Suppressor macrophage (primary cell): ENCODE results near the gene SLC16A12.
A peak's percentile ranks its signal among the peaks of the same experiment; 100 is the strongest.
"Not testable (repeated sequence)": the region's sequence is repeated elsewhere in the genome, so short reads cannot be mapped to it uniquely, and the experiment has no call there.

Source experiments
- DNase-seq, 4 experiments: peaks; one replicate each; pipeline ENCODE4 v3.0.0-alpha.2; 2020 to 2022

The SLC16A12 gene

GRCh38 chr10:89468191-89468965 lies 67.0 kb downstream of the SLC16A12 start:
- no peak for DNase-seq

GRCh38 chr10:89466599-89467035 lies 68.8 kb downstream of the SLC16A12 start:
- peak; percentile 24 to 70 (median 68) for DNase-seq

- DNase-seq: no peak
These were observed 70.2 kb downstream of the SLC16A12 start for GRCh38 chr10:89465196-89465595.

- no peak for DNase-seq
These were observed 71.4 kb downstream of the SLC16A12 start for GRCh38 chr10:89463846-89464537.

GRCh38 chr10:89458784-89459183 lies 76.6 kb downstream of the SLC16A12 start:
- DNase-seq: no peak

GRCh38 chr10:89458291-89458690 lies 77.1 kb downstream of the SLC16A12 start:
- DNase-seq: no peak

- peak in 2 of 4 experiments; percentile 17 to 25 for DNase-seq
These were observed 80.6 kb downstream of the SLC16A12 start for GRCh38 chr10:89454561-89455347.

- DNase-seq: no peak
These were observed 83.2 kb downstream of the SLC16A12 start for GRCh38 chr10:89452193-89452592.

GRCh38 chr10:89450901-89451300 lies 84.5 kb downstream of the SLC16A12 start:
- DNase-seq: no peak

- DNase-seq: not testable (repeated sequence)
These were observed 90.6 kb downstream of the SLC16A12 start for GRCh38 chr10:89444819-89445218.

GRCh38 chr10:89442289-89442688 lies 93.1 kb downstream of the SLC16A12 start:
- DNase-seq: no peak

GRCh38 chr10:89440226-89441009 lies 95.0 kb downstream of the SLC16A12 start:
- DNase-seq: no peak

GRCh38 chr10:89438525-89438924 lies 96.9 kb downstream of the SLC16A12 start:
- no peak for DNase-seq

- no peak for DNase-seq
These were observed 103.4 kb downstream of the SLC16A12 start for GRCh38 chr10:89431977-89432376.

- DNase-seq: no peak
These were observed 106.5 kb downstream of the SLC16A12 start for GRCh38 chr10:89428877-89429276.

GRCh38 chr10:89427629-89428028 lies 107.8 kb downstream of the SLC16A12 start:
- DNase-seq: no peak

GRCh38 chr10:89426230-89426868 lies 109.0 kb downstream of the SLC16A12 start:
- peak; percentile 42 to 76 (median 60) for DNase-seq

- no peak for DNase-seq
These were observed 110.4 kb downstream of the SLC16A12 start for GRCh38 chr10:89425000-89425399.

GRCh38 chr10:89421018-89421476 lies 114.3 kb downstream of the SLC16A12 start:
- DNase-seq: no peak

GRCh38 chr10:89419548-89419947 lies 115.8 kb downstream of the SLC16A12 start:
- peak in 1 of 4 experiments; percentile 13 for DNase-seq

- no peak for DNase-seq
These were observed 118.9 kb downstream of the SLC16A12 start for GRCh38 chr10:89416465-89416864.
